Left kidney (tissue), 8 donors: ENCODE data around the gene VEGFB. TPM values are rescaled to one million over a fixed set of nuclear protein-coding genes. Genes with fewer than 3 reads are reported as not detected.
A peak's percentile ranks its signal among the peaks of the same experiment; 100 is the strongest.

Experiments
- DNase-seq: peaks from one replicate; pipeline ENCODE4 v3.0.0-alpha.2; 2013
- long read RNA-seq, 8 donors: transcript quantifications; one replicate each; lab custom pipeline, GENCODE V29; 2026
- polyA plus RNA-seq: library from polyadenylated mRNA; unstranded; fragments of 120-200 nt; gene quantifications from one replicate; pipeline ENCODE4 v1.2.1, GENCODE V29; 2013; ENCODE audit not compliant: insufficient read length

VEGFB gene, protein sequence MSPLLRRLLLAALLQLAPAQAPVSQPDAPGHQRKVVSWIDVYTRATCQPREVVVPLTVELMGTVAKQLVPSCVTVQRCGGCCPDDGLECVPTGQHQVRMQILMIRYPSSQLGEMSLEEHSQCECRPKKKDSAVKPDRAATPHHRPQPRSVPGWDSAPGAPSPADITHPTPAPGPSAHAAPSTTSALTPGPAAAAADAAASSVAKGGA
- polyA plus RNA-seq: 87.6 TPM
- long read RNA-seq, donor 1, transcript VEGFB-201 (7 exons, 1,380 nt): major isoform, 27 of 63 reads
- long read RNA-seq, donor 1, transcript VEGFB-202 (7 exons, 979 nt): minor isoform, 8 of 63 reads
- long read RNA-seq, donor 1, partial matches to known transcripts: 27 of 63 reads
- long read RNA-seq, donor 1, other reads (novel, unspliced or antisense): 0 of 63 reads
- long read RNA-seq, donor 2, transcript VEGFB-201 (7 exons, 1,380 nt): major isoform, 35 of 55 reads
- long read RNA-seq, donor 2, transcript VEGFB-202 (7 exons, 979 nt): minor isoform, 8 of 55 reads
- long read RNA-seq, donor 2, partial matches to known transcripts: 12 of 55 reads
- long read RNA-seq, donor 2, other reads (novel, unspliced or antisense): 0 of 55 reads
- long read RNA-seq, donor 3, transcript VEGFB-201 (7 exons, 1,380 nt): major isoform, 17 of 41 reads
- long read RNA-seq, donor 3, transcript VEGFB-202 (7 exons, 979 nt): minor isoform, 7 of 41 reads
- long read RNA-seq, donor 3, partial matches to known transcripts: 16 of 41 reads
- long read RNA-seq, donor 3, other reads (novel, unspliced or antisense): 0 of 41 reads
- long read RNA-seq, donor 4, partial matches to known transcripts: 0 of 4 reads
- long read RNA-seq, donor 4, other reads (novel, unspliced or antisense): 0 of 4 reads
- long read RNA-seq, donor 5, transcript VEGFB-201 (7 exons, 1,380 nt): major isoform, 34 of 57 reads
- long read RNA-seq, donor 5, transcript VEGFB-202 (7 exons, 979 nt): minor isoform, 8 of 57 reads
- long read RNA-seq, donor 5, partial matches to known transcripts: 14 of 57 reads
- long read RNA-seq, donor 5, other reads (novel, unspliced or antisense): 0 of 57 reads
- long read RNA-seq, donor 6, transcript VEGFB-201 (7 exons, 1,380 nt): major isoform, 27 of 46 reads
- long read RNA-seq, donor 6, partial matches to known transcripts: 16 of 46 reads
- long read RNA-seq, donor 6, other reads (novel, unspliced or antisense): 0 of 46 reads
- long read RNA-seq, donor 7, transcript VEGFB-201 (7 exons, 1,380 nt): major isoform, 32 of 53 reads
- long read RNA-seq, donor 7, transcript VEGFB-202 (7 exons, 979 nt): minor isoform, 15 of 53 reads
- long read RNA-seq, donor 7, partial matches to known transcripts: 6 of 53 reads
- long read RNA-seq, donor 7, other reads (novel, unspliced or antisense): 0 of 53 reads
- long read RNA-seq, donor 8, transcript VEGFB-201 (7 exons, 1,380 nt): major isoform, 13 of 24 reads
- long read RNA-seq, donor 8, transcript VEGFB-202 (7 exons, 979 nt): minor isoform, 6 of 24 reads
- long read RNA-seq, donor 8, partial matches to known transcripts: 5 of 24 reads
- long read RNA-seq, donor 8, other reads (novel, unspliced or antisense): 0 of 24 reads

DNA sequence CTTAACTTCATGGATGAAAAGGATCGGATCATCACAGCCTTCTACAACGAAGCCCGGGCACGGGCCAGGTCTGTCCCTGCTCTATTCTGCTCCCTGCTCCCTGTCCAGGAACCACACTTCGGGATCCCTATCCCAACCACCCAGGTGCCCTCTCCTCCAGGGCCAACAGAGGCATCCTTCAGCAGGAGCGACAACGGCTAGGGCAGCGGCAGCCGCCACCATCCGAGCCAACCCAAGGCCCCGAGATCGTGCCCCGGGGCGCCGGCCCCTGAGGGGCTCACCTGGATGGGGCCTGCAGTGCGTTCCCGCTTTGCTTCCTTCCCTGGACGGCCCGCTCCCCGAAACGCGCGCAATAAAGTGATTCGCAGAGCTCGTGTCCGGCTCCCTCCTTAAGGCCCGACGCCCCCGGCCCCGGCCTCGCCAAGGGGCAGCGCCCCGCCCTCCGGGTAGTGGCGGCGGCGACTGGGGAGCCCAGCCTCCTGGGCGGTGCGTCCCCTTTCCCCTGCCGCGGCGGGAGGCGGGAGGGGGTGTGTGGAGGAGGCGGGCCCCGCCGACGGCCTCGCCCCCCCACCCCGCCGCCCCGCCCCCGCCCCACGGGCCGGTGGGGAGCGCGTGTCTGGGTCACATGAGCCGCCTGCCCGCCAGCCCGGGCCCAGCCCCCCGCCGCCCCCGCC lies at the start of gene VEGFB:
Gene VEGFB (plus strand): TSS at position 672 of the 674 bp plus-strand sequence. CDS start 250 bp downstream, outside the sequence.
- DNase-seq: no peak

DNA sequence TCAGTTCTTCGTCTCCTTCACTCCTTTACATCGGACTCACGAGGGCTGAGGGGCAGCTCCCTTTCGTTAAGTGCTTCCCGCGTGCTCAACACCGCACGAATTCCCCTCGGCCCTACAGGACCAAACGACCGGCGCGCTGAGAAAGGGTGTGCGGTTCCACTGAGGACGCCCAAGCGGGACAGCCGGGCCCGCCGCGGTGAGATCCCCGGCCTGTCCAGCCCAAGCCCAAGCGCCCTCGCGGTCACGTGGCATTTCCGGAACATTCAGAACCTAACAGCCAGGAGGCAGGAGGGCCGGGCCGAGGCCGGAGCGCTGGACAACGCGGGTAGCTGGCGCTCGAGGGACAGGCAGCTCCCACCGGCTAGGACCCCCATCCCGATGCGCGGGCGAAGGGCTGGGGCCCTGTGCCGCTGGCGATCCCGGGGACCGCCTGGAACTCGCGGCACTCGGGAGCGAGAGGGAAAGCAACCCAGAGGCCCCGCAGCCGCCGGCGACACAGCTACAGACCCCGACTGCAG lies 49.1 kb upstream of the VEGFB start:
- no peak for DNase-seq

DNA sequence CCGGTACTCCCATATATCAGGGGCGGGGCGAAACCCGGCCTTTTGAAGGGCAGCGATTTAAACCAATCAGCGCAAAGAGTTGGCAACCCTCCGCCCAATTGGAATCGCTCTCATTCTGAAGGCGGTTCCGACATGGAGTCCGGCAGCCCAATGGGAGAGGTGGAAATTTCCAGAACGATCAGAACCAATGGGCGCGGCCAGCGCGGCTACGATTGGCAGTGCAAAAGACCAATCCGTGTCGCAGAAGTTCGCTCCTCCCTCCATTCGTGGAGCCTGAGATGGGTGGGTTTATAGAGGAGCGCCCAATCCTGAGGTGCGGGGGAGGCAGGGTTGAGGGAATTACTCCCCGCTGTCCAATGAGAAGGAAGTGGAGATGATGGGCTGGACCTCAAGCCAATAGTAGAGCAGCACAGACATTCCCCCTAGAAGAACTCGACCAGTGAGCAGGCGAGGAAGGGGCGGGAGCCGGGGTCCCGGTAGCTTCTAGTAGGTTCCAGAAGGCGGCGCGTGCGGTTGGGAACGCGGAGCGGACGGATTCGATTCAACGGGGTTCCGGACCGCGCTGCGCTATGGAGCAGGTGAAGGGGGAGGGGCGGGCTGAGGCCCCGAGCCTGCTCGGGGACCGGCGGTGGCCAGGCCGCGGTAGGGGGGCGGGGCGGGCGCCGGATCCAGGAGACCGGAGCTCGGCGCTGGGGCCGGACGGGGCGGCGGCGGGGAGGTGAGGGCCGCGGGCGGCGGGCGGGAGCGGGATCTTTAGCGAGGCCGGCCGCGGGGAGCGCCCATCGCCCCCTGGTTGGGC lies 48.5 kb upstream of the VEGFB start, which contains the start of gene STIP1:
Gene STIP1 (plus strand): TSS at position 479 of the 799 bp plus-strand sequence. CDS start 91 bp downstream, at position 570.
- DNase-seq: peak; percentile 100

DNA sequence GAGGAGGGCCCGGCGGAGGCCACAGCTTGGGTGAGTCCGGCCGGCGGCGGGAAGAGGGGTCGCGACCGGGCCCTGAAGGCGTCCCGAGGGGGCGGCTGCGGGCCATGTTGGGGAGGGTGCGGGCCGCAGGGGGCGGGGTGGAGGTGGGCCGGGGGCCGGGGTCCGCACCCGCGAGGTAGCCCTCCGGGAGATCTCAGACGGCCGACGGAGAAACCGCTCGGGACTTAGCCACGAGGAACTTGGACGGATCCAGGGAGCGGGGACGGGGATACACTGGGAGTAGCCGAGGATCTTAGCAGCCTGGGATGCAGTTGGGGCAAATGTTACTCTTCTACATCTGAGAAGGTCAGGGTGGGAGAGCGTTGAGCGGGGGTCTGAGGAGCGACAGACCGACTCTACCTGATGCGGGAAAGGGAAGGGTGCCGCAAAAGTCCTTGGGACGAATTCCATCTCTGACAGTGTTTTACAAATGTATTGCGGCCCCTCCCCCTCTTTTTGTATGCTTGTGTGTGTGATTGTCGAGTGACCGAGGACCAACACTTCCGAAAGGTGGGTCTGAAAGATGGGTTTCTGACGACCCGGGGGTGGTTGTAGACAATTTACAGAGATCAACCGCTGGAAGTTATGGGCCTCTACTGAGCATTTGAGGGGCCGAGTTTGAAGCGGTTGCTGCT lies 47.8 kb upstream of the VEGFB start:
- peak; percentile 15 for DNase-seq

DNA sequence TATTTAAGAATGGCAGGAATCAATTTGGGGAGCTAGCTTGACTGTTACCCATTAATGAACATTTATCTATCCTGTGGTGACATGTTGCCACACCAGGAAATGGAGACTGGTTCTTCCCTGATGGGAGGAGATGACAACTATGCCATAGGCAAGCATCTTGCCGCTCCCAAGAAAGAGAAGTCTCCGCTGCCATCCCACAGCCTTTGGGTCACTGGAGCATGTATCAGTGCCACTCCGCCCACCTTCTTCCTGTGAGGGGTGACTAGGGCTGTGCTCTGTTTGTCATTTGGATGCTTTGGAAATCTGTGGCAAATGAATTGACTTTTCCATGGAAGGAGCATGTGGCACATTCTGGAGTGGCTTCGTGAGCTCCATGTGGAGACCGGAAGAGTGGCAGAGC lies 42.0 kb upstream of the VEGFB start:
- DNase-seq: no peak

DNA sequence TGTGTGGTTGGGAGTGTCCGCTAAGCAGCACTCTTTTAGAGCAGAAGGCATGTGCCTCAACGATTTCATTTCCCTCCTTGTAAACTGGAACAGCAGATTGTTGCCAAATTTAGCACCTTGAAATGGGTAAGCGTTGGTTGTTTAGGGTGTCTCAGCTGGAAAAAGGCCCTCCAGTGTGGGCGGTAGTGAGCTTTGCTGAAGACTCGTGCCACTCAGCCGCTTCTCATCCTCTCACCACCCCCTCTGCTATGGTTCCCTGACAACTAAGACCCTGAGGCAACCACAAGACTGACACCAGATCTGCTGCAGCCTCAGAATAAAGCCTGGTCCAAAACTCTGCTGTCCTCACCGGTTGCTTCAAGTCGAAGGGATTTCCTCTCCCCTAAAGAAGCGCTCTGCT lies 37.8 kb upstream of the VEGFB start:
- DNase-seq: no peak

DNA sequence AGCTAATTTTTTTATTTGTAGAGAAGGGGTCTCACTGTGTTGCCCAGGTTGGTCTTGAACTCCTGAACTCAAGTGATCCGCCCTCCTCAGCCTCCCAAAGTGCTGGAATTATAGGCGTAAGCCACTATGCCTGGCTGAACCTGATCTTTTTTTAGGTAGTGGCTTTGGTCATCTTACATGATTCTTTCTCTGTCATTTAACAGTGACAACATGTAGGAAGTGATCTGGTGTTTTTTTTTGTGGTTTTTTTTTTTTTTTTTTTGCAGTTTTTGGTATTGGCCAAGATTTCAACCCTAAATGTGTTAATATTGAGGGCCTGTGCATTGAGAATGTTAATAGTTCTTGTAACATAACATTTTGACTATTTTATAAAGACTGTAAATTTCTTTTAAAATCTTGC lies 35.9 kb upstream of the VEGFB start:
- DNase-seq: no peak

DNA sequence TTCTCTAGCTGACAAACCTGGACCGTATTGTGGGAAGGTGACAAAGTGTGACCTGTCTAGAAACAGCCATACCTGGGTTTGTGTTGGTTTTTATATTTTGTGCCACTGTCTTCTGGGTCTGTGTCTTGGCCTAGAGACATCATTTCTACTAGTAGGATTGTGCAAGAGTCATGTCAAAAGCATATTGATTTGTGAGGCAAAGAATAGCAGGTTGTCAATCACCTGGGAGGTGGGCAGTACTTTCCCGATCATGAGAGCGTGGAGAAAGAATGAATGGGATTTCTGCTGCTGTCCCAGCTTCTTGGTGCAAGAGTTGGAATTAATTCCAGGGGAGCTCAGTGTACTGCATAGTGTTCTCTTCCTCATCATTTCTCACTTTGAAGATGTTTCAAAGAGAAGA lies 32.8 kb upstream of the VEGFB start:
- no peak for DNase-seq

DNA sequence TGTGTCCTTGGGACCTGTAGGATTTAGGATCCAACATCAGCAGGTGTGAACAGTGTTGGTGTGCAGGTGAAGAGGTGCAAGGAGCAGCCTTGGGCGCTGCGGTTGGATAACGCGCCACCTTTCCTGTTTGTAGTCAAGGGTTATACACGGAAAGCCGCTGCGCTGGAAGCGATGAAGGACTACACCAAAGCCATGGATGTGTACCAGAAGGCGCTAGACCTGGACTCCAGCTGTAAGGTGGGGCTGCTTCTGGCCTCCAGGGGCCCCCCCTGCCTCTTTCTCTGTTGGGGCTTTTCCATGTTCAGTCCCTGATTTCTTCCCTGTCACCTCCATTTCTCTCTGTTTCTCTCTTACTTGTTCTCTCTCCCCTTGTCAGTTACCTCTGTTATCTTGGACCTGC lies 31.4 kb upstream of the VEGFB start:
- no peak for DNase-seq

DNA sequence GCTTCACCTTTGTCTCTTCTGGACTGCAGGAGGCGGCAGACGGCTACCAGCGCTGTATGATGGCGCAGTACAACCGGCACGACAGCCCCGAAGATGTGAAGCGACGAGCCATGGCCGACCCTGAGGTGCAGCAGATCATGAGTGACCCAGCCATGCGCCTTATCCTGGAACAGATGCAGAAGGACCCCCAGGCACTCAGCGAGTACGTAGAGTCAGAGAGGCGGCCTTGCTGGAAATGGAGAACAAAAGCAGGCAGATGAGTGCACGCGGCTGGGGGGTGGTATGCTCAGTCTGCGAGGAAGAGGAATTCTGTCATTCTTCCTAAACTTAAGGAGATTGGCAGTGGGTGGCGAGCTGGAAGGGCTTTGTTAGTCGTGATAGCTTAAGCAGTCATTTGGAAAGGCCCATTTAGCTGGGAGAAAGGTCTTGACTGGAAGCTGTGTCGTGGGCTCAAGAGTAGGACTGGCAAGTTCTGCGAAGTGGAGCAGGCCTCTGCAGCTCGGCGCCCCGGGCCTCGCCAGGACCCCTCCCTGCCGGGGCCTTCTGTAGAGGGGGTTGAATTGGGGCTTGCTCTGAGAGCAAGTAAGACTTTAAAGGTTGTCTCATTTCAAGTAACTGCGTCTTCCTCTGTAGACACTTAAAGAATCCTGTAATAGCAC lies 30.8 kb upstream of the VEGFB start:
- no peak for DNase-seq

DNA sequence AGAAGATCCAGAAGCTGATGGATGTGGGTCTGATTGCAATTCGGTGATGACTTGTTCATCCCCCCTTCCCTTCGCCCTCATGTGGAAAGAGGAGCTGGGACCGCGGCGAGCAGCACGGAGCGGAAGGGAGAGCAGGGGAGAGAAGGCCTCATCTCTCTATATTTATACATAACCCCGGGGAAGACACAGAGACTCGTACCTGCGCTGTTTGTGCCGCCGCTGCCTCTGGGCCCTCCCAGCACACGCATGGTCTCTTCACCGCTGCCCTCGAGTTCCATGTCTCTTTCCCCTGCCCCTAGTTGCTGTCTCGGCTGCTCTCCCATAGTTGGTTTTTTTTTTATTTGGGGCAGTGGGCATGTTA lies 30.3 kb upstream of the VEGFB start:
- no peak for DNase-seq

DNA sequence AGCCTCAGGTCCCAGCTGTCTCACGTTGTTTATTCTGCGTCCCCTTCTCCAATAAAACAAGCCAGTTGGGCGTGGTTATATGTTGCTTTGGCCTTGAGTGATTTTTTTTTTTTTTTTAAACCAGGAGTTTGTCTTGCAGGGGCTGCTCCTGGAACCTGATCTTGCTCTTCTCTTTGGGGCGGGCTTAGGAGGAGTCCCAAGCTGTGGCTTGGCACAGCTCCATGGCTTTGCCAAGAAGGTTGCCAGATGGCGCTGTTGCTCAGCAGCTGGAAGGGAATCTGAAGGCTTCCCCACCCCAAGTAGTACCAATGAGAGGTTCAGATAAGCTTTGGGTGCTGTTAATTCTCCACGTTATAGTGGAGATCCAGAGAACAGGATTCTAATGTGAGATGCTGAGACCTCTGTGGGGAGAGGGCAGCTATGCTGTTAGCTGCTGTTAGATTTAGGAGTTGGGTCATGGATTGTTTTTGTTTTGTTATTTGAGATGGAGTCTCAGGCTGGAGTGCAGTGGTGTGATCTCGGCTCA lies 29.9 kb upstream of the VEGFB start:
- peak; percentile 90 for DNase-seq

DNA sequence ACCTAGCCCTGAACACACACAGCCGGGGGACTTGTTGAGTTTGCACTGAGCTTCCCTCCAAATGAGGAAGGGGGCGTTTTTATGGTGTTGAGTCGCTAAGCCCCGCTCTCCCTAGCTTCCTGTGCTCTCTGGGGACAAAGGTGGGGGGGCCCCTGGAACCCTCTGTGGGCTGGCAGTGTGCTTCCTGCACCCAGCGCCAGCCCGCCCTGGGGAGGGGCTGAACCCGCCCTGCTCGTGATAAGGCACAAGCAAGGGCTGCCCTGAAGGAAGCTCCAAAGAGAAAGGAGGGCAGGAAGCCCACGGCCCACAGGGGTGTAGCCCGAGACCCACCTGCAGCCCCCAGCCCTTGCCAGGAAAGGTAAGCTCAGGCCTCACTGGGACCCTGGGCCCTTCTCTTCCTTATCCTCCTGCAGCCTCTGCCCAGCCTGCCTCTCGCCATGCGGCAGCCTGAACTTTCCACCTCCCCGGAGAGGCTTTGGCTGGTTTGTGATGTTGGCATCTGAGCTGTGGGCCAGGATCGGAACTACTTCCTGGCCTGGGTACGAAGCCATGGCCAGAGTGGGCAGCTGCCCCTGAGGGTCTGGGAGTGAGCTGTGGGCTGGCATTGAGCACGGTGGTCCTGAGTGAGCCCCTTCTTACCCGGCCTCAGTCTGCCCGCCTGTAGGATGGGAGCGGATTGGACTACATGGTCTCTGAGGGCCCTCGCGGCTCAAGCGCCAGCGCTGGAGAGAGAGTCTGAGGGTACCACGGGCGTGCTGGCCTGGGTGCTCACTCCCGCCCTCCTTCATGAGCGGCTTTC lies 27.7 kb upstream of the VEGFB start, which contains the start of gene FERMT3:
Gene FERMT3 (plus strand): TSS at position 265 of the 799 bp plus-strand sequence. CDS start 644 bp downstream, outside the sequence.
- no peak for DNase-seq

DNA sequence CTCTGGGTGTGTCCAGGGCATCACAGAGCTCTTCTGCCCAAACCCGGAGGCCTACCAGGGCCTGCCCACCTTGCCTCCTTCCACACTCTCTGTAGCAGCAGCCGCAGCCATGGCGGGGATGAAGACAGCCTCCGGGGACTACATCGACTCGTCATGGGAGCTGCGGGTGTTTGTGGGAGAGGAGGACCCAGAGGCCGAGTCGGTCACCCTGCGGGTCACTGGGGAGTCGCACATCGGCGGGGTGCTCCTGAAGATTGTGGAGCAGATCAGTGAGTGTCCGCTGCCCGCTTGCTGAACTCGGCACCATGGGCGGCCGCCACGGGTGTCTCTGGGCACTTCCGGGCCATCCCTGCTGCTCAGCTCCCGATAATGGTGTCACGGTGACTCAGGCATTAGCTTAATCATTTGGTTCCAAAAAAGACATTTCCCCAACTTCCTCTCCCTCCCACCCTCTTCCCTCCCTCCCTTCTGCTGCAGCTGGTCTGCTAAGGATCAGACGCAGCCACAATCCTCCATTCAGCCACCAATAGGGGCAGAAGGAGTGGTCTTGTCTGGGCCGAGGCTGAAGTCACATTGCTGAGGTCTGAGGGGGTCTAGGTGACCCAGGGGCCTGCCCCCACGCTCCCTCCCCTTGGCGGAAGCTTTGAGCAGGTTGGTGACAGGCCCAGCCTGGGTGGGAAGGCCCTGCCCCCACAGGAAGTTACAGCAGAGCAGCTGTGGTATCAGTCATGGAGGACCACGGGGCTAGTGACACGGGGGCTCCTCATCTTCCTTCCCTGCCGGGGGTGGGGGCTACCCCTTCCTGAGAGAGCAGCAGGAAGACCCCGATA lies 26.9 kb upstream of the VEGFB start:
- no peak for DNase-seq

DNA sequence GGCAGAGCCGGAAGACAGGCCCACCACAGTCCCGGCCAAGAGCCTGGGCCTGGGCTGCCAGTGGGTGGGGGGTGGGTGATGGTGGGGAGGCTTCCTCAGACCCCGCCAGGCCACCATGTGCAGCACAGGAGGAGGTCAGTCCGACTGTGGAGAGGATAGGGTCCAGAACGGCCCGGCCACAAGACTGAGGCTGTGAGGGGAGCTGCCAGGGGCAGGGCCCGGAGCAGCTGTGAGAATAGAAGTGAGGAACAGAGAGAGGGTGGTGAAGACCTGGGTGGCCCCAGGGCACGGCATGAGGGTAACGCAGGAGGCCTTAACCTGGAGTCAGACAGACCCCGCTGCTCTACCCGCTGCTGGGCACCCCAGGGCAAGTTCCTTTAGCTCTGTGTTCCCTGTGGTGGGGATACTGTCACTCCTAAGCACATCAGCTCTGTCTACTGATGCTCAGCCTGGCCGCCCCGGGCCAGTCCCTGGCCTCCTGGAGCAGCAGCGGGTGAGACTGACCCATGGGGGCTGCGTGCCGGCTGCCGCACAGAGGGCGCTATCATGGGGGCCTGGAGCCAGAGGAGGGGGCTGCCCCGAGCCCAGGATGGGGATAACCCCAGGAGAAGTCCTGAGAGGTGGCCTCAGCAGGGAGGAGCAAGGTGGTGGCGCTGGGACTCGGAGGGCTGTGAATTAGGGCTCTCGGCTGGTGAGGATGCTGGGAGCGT lies 26.1 kb upstream of the VEGFB start:
- DNase-seq: no peak
